IPS-18c (cell line): ENCODE data around the gene NAPB.

Experiments used
- H3K4me3 ChIP-seq: 2 replicates; pipeline ENCODE4 v1.7.0; 2013; ENCODE audit warnings: low read depth, mild to moderate bottlenecking, low read length, moderate library complexity; ENCODE audit not compliant: insufficient read depth
- H3K9me3 ChIP-seq: one replicate; pipeline ENCODE4 v1.6.1; 2013; ENCODE audit warnings: mild to moderate bottlenecking, low read length, moderate library complexity; ENCODE audit not compliant: control insufficient read depth, insufficient read depth

The NAPB gene

DNA sequence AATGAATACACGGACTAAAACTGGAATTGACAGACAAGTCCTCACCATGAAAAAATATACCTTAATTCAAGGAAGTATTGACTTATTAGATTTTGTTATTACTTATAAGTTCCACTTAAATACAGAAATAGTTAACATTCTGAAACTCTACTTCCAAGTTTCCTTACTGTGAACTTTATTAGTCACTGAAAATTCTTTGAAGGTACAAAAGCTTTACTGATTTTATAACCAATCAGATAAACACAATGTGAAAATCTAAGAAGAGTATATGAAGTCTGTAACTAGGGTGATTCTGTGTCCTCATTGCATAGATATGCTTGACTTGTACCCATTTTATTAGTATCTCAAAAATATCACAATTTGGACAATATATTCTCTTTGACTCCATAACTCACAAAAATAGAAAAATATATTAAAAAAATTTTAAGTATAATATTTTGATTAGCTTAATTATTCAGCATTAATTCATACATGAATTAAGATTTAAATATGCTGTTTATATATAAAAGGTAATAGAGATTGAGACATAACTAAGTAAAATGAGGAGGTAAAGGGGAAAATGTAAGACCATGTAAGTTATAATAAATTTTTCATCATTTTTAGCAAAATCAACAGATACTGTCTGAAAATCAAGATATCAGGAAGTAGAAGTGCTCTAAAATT is 6.6 kb downstream of the NAPB start:
- H3K9me3 ChIP-seq: no peaks in the 10 kb centered on the region
- no peak overlapping the region for H3K4me3 ChIP-seq

DNA sequence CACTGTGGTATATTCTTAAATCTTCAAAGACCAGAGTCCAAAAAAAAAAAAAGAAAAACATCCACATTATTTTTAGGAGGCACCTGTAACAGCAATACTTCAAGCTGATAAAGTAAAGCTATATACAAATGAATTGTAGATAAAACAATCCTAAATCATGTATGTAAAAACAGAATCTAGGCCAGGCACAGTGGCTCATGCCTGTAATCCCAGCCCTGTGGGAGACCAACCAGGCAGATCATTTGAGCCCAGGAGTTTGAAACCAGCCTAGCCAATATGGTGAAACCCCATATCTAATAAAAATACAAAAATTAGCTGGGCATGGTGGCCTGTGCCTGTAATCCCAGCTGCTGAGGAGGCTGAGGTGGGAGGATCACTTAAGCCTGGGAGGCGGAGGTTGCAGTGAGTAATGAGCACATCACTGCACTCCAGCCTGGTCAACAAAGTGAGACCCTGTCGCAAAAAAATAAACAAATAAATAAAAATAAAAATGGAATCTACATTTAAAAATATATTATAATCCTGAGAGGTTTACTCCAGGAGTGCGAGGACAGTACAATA is 7.3 kb downstream of the NAPB start:
- no peak overlapping the region for H3K4me3 ChIP-seq
- no peaks in the 10 kb centered on the region for H3K9me3 ChIP-seq

DNA sequence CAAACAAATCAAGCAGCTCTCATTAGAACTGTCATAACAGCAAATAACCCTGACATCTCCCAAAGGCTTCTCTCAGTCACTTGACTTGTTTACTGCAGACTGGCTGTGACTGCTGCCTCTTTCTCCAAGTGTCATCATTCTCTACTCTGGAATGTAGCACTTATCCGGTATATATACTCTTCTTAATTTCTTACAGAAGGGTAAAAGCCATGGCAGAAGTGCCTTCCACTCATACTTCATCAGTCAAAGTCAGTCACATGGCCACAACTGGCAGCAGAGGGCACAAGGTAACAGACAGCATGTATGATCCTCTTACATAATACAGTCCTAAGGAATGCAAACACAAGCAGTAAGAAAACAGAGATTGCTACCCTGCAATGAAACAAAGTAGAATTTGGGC is 9.3 kb downstream of the NAPB start:
- no peaks in the 10 kb centered on the region for H3K9me3 ChIP-seq
- H3K4me3 ChIP-seq: no peak overlapping the region

GRCh38 chr20:23410916-23411695 is 10.2 kb downstream of the NAPB start:
- no peak overlapping the region for H3K4me3 ChIP-seq
- no peaks in the 10 kb centered on the region for H3K9me3 ChIP-seq

DNA sequence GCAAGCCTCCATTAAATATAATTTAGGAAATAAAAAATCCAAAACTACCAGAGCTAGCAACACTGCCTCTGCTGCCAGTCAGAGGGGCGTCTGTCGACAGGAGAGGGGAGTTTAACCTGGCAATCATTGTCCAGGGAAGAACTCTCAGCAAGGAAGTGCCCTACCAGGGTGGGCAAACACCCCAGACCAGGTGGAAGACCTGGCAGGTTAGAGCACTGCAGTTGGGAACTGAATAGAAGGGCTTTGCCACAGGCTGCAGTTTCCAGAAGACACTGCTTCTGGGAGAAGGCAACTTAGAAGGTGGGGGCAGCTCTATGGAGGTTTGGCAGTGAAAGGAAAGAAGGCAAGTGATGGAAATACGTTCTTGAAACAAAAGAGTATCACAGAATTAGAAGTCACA is 11.5 kb downstream of the NAPB start:
- H3K4me3 ChIP-seq: no peak overlapping the region
- H3K9me3 ChIP-seq: no peaks in the 10 kb centered on the region

GRCh38 chr20:23408957-23409356 is 12.3 kb downstream of the NAPB start:
- Histone ChIP-seq H3K9me3 (no peaks in the 10 kb centered on the region), H3K4me3 (no peak overlapping the region)

GRCh38 chr20:23407781-23408464 is 13.4 kb downstream of the NAPB start:
- Histone ChIP-seq H3K4me3 (no peak overlapping the region), H3K9me3 (no peaks in the 10 kb centered on the region)

GRCh38 chr20:23406880-23407279 is 14.4 kb downstream of the NAPB start:
- Histone ChIP-seq H3K9me3 (no peaks in the 10 kb centered on the region), H3K4me3 (no peak overlapping the region)

DNA sequence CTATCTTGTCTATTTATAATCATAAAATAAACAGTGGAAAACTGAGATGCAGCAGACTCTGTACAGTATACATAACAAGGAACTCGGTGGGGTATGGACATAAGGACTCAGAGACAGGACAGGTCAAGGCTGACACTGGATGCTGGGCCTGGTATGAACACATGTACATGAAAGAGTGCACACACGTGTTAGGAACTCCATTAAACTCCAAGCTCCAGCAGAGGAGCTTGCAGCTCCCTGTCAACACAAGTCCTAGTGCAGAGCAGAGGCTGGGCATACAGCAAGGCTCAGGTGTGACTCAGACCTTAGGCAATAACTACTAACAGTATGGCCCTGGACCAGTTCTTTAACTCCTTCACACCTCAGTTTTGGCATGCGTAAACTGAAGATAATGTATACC is 17.1 kb downstream of the NAPB start:
- no peak overlapping the region for H3K4me3 ChIP-seq
- H3K9me3 ChIP-seq: no peaks in the 10 kb centered on the region

GRCh38 chr20:23403751-23404150 is 17.5 kb downstream of the NAPB start:
- H3K9me3 ChIP-seq: no peaks in the 10 kb centered on the region
- H3K4me3 ChIP-seq: no peak overlapping the region

- H3K9me3 ChIP-seq: no peaks in the 10 kb centered on the region
- no peak overlapping the region for H3K4me3 ChIP-seq
Measured at GRCh38 chr20:23401051-23401450, 20.2 kb downstream of the NAPB start.

- no peak overlapping the region for H3K4me3 ChIP-seq
- no peaks in the 10 kb centered on the region for H3K9me3 ChIP-seq
Measured at GRCh38 chr20:23399568-23400241, 21.6 kb downstream of the NAPB start.

- H3K9me3 ChIP-seq: no peaks in the 10 kb centered on the region
- H3K4me3 ChIP-seq: no peak overlapping the region
Measured at GRCh38 chr20:23397961-23398360, 23.3 kb downstream of the NAPB start.

- no peak overlapping the region for H3K4me3 ChIP-seq
- H3K9me3 ChIP-seq: no peaks in the 10 kb centered on the region
Measured at GRCh38 chr20:23396950-23397627, 24.2 kb downstream of the NAPB start.

- Histone ChIP-seq H3K9me3 (no peaks in the 10 kb centered on the region), H3K4me3 (no peak overlapping the region)
Measured at GRCh38 chr20:23393996-23394775, 27.1 kb downstream of the NAPB start.

GRCh38 chr20:23391707-23392310 is 29.5 kb downstream of the NAPB start:
- Histone ChIP-seq H3K4me3 (no peak overlapping the region), H3K9me3 (no peaks in the 10 kb centered on the region)
